Activated CD4-positive, CD25-positive, alpha-beta regulatory T cell treated with anti-CD3 and anti-CD28 coated beads, Interleukin-2, amount 50 U/mL, for 16 hours (primary cell): ENCODE measurements around the gene KIF2C.
A peak's percentile ranks its signal among the peaks of the same experiment; 100 is the strongest.

Source experiments
- DNase-seq: peaks from one replicate; pipeline ENCODE4 v3.0.0-alpha.2; 2020; ENCODE audit warnings: low read depth, low spot score

KIF2C gene

DNA sequence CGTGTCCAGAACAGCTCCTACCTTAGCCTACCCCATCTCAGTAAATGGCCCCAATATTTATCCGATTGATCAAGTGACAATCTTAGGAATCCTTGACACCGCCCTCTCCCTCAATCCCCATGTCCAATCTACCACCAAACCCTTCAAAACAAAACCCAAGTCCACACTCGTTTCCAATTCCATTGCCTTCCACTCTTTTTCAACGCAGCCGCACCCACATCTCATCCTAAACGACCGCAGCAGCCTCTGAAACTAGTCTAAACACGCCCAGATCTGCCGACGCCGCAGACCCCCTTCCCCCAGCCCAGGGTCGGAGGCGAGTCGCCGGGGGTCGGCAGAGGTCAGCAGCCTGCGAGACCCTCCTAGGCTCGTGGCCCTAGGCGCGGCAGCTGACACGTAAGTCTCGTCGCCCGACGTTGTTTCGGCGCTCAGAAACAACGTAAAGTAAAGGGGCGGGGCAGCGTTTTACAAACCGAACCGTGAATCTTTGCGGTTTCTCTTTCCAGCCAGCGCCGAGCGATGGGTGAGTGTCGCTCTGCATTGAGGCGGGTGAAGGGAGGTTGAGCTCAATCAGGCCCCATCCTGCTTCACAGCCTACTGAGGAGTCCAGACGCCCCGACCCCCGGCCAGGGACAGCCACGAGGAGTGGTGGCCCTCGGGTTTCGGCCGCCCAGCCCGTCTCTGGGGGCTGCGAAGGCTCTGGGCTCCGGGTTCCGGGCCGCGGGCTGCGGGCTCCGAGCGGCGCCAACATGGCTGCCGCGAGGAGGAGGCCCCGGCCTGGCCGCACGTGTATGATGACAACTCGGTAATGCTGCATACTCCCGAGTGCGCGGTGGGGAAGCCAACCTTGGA lies 35.7 kb downstream of the KIF2C start, which contains the start of gene RPS8:
Gene RPS8, plus strand, starts transcription at position 463 of the 852 bp plus-strand sequence. Its CDS starts 57 bp downstream, at position 520.
- peak; percentile 87 for DNase-seq

DNA sequence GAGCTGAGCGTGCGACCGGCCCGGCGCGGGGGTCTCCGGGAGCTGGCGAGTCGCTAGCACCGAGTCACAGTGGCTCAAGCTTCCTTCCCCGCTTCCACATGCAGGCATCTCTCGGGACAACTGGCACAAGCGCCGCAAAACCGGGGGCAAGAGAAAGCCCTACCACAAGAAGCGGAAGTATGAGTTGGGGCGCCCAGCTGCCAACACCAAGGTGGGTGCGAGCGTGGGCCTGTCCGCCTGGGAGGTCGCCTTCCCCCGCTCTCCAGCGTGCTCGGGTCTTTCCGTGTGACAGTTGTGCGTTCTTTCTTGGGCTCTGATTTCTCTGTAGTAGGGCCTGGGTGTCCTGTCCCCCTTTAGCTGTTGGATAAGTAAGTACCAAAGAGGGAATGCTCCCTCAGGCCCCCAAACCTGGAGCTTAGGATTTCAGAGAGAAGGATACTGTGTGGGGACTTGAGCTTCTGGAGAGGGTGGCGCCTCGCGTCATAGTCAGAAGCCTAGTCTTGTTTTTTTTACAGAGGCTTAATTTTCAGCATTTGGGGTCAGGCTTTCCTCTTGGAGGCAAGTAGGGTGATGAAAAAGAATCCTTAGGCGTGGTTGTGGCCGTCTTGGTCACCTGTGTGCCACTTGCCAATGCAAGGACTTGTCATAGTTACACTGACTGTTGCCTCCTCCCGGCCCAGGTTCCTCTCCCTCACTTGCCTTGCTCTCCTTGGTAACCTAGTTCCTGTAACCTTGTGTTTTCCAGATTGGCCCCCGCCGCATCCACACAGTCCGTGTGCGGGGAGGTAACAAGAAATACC lies 36.5 kb downstream of the KIF2C start:
- DNase-seq = no peak

DNA sequence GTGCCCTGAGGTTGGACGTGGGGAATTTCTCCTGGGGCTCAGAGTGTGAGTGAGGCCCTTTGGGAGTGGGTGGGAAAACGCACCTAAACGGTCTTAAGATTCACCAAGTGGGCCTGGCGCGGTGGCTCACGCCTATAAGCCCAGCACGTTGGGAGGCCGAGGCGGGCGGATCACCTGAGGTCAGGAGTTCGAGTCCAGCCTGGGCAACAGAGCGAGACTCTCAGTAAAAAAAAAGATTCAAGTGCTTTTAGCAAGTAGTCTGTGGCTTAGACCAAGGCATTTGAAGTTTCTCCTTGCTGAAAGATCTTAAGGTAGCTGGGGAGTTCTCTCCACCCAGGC lies 37.1 kb downstream of the KIF2C start:
- no peak for DNase-seq

DNA sequence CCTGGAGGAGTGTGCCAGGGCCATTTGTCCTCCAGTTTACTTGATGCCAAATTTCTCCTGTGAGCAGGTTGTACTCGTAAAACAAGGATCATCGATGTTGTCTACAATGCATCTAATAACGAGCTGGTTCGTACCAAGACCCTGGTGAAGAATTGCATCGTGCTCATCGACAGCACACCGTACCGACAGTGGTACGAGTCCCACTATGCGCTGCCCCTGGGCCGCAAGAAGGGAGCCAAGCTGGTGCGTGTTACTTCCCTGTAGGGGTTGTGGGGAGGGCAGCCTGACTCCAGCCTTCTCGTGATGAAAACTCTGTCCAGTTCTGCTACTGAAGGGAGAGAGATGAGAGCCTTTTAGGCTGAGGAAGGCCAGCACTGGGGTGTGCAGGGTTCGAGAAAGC lies 37.9 kb downstream of the KIF2C start:
- no peak for DNase-seq

DNA sequence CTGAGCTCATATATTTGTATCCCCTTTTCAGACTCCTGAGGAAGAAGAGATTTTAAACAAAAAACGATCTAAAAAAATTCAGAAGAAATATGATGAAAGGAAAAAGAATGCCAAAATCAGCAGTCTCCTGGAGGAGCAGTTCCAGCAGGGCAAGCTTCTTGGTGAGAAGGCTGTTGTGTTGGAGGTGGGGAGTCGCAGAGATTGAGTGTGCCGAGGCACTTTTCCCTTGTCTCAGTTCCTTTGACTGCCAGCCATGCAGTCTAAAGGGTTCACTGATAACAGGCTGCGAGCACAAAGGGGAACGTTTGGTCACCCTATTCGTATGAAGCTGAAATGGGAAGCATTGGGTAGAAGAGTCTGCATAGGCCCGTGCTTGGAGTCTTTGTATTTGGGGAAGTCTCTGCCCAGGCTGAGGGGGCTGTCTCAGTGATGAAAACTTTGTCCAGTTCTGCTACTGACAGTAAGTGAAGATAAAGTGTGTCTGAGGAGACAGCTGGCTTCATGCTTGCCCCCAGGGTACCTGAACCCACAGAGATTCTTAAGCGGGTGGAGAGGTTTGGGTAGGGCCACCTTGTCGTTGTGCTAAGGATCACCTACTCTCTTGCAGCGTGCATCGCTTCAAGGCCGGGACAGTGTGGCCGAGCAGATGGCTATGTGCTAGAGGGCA lies 38.5 kb downstream of the KIF2C start:
- no peak for DNase-seq

DNA sequence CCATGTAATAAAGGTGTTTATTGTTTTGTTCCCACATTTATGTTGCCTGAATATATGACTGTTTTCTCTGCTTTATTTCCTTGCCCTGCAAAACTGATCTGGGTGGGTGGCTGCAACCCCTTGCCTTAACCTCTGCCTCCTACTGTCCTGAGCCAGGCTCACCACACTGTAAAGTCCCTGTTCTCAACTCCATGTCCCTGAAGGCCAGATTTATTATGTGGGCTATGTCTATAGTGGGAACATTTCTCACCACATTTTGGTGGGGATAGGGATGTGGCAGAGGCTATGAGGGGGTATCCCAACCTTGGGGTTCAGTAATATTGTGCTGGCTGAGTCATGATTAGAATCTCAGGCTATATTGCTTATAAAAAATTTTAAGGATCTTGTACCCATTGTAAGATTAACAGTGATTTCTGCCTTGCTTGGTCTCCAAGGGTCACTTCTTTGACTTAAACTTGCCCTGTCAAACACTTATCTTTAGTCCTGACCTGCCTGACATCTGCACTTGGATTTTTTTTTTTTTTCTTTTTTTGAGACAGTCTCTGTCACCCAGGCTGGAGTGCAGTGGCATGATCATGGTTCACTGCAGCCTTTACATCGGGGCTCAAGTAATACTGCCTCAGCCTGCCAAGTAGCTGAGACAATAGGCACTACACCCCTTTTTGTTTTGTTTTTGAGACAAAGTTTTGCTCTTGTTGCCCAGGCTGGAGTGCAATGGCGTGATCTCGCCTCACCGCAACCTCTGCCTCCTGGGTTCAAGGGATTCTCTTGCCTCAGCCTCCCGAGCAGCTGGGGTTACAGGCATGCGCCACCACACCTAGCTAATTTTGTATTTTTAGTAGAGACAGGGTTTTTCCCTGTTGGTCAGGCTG lies 39.3 kb downstream of the KIF2C start:
- DNase-seq = no peak

DNA sequence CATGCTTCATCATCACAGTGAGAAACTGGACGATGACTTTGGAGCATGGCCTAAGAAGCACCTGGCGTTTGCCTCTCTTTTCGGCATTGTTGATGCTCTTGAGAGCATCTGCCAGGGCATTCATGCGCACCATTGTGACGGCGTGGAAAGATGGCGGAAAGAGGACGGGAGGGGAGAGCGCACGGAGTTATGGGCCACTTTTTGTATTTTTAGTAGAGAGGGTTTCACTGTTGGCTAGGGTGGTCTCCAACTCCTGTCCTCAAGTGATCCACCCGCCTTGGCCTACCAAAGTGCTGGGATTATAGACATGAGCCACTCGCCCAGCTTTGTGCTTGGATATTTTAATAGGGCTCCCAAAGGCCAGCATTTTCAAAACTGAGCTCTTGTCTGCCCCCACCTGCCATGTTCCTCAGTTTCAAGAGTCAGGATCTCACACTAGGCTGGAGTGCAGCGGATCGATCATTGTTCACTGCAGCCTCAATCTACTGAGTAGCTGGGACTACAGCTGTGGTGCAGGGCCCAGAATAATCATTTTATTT lies 41.0 kb downstream of the KIF2C start:
- no peak for DNase-seq

DNA sequence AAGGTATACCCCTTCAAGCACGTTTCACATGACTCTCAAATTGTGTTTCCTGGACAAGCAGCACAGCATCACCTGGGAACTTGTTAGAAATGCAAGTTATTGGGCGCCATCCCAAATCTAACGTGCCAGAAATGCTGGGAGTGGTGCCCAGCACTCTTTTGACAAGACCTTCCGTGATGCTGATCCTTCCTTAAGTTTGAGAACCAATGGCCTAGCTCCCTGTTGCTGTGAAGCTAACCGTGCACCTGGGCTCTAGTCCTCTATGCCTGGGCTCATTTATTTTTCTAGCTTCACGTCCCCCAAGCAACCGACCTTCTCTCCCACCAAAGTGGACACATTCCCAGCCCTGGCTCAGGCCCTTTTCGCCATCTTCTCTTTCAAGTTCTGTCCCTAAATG lies 44.1 kb downstream of the KIF2C start:
- DNase-seq = no peak

DNA sequence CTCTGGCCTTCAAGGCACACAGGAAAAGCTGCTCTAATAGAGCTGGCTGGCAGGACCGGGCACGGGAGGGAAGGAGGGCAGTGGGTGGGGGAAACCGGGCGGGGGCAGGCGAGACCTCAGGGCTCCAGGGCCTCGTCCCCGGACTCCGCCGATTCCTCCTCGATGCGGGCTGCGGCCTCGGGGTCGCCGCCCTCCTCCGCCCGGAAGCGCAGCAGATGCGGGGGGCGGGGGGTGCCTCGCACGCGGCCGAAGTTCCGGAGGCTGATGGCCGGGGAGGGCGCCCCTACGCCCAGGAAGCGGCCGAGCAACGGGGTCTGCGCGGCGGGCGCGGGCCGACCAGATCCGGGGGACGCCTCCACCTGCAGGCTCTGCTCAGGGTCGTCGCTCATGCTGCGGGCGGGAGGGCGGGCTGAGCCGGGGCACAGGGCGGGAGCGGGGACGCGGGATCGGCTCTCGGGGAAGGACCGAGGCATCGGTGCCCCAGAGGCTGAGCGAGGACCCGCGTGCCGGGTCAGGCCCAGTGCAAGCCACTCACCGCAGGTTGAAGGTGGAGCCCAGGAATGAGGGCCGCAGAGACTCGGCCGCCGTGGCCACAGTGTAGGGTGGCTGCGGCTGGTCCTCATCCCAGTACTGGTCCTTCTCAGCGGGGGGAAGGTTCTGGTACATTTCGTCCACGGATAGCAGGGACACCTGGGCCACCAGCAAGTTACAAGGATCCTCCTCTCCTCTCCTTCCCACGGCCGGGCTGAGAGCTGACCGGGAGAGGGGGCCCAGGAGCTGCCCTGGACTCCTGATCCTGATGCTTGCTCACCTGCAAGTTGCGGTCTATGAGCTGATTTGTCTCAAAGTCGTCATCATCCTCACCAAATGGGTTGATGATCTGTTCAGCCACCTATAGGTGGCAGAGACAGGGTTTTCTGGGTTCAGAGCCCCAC lies 44.7 kb downstream of the KIF2C start:
- DNase-seq = no peak

DNA sequence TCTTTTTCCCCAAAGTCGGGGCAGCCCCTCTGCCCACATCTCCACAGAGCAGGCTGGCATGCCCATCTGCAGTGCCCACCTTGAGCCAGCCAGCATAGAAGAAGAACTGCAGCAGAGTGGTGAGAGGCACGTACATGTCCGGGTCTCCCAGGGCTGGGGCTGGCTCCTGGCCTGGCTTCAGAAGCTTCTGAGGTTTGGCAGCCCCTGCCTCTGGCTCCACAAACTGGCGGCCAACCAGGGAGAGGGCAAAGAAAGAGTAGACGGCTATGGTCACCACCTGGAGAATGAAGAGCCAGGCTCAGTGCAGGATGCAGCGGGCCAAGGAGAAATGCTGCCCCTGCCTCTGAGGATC lies 45.4 kb downstream of the KIF2C start:
- DNase-seq = no peak

DNA sequence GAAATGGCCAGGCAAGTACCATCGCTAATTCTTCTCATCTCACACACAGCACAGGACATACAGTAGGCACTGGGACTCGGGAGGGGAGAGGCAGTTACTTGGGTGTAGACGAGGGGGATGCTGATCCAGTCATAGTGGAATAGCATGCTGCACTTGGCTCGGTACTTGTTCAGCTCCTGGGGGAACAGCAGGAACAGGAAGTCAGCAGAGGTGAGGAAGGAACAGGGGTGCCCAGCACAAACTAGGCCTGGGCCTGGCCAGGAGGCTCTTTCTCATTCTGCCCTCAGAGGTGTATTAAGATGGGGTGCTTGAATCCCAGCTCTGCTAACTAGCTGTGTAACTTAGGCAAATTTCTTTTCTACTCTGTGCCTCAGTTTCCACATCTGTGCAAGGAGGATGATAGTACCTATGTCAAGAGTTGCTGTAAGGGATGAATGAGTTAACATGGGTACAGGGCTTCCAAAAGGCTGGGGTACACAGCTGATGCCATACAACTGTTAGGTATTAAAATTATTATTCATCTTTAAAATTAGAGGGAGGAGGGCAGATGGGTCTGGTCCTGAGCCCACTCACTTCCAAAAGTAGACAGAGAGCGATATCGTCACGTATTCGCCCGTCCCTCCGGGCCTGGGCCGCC lies 46.0 kb downstream of the KIF2C start:
- DNase-seq = no peak

DNA sequence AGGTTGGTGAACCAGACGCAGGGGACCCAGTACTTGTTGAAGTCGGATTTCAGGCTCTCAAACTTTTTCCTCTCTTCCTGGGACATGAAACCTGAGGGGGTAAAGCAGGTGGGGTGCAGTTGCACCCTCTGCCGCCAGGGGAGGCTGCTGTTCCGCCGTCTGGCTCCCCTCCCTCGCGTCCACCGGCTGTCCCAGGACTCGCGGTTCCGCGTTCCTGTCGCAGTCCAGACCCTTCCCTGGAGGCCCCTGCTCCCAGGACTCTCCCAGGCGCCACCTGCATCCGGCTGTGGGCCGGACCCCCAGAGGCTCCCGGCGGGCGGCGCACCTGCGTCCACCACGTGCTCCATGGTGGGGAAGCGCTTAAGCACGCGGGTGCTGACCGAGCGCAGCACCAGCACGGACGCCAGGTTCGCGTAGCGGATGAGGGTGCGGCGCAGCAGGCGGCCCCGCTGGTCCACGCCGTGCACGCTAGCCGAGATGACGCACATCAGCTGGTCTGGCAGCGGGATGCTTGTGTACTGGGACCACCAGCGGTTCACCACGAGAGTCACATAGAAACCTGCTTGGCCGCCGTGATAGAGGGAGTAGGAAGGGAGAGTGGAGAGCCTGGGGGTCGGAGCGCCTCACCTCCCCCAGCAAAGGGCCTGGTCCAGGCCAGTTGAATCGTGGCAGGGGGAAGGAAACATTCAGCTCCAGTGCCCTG lies 46.7 kb downstream of the KIF2C start:
- no peak for DNase-seq

DNA sequence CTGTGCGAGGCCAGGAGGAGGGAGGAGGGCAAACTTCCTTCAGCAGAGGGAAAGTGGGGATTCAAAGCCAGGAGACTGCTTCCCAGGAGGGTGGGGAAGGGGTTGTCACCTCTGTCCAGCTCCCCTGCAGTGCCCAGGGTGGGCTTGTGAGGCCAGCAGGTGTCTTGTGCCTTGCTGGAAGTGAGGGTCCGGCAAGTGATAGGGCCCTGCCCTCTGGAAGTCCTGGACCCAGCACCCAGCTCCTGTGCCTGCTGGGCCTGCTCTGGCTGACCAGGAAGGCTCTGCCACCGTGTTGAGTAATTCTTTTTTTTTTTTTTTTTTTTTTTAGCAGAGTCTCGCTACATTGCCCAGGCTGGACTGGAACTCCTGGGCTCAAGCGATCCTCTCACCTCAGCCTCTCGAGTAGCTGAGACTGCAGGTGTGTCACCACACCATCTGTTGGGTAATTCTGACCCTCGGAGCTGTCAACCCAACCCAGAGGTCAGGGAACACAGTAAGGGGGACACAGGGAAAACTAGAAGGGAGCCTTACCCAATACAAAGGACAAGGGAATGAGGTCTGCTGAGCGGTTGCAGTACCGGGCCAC lies 47.3 kb downstream of the KIF2C start:
- no peak for DNase-seq

DNA sequence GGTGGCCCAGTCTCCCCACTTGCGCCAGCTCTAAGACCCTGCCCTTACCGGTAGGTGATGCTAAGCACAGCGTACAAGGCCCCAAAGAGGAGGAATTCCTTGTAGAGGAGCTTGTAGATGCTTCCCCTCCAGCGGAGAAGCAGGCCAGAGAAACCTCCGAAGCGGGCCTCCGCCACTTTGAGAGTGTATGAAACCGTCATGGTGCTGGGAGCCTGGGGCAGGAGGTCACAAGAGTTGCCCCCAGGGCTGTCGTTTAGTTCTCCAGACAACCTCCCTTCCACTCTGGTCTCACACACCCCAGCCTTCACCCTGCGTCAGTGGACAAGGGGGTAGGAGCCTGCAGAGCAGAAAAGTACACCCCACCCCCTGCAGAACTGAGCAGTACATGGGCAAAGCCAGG lies 47.9 kb downstream of the KIF2C start:
- no peak for DNase-seq

DNA sequence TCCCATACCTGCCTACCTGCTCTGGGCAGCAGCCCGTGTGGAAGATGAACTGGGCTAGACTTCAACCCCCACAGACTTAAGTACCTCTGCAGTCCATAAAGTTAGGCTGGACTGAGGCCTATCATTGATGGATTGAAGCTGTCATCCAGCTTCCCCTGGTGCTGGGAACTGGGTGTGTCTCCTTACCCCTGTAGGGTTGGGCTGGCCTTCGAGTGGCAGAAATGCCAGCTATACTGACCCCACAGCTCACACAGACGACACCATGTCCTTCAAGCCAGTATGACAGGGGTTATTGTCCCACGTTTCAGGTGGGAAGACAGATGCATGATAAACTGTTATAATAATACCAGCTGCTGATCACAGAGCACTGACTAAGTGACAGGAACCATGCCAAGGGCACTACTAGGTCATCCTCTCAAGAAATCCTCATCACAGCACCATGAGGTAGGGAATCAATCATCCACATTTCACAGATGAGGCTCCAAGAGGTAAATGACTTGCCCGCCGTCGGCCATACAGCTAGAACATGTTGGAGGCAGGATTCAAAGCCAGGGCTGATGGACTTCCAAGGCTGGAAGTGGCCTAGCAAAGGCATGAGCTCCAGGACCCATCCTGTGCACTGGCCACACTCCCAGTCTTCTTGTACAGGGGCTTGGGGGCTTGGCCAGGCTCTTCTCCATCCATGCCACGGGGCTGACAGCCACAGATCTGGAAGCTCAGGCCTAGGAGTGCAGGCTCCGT lies 48.7 kb downstream of the KIF2C start, which contains the start of gene BEST4:
Gene BEST4, minus strand, starts transcription at position 51 of the 741 bp plus-strand sequence. CDS start 465 bp downstream, outside the sequence.
- DNase-seq = no peak

DNA sequence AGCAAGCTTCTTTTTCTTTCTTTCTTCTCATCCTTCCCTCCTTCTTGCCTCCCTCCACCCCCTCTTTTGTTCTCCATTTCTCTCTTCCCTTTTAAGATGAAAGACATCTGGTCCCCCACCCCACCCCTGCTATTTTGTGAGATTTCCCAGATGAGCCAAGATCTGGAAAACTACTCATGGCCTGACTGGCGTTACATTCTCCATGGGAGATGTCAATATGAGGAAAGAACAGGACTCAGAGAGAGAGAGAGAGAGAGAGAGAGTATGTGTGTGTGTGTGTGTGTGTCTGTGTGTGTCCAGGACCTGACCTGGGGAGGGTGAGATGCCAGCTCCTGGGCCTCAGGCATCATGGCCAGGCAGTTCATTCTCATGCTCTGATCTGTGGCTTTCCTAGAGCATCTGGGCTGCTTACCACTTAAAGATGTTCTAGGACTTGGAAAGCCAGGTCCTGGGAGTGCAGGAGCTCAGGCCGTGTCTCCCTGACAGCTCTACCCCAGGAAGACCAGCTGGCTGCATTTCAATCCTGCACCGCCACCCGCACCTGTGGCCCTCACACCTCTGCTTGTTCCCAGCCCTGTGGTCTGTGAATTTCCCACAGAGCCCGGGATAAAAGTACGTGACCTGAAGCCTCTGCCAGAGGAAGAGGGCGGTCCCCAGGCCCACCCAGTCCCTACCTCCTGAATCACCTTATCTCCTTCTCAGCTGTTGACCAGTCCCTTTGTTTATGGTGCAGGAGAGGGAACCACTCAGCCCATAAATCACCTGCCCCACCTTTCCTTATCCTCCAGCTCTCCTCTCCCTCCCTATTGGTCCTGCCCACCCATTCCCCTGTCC lies 51.5 kb downstream of the KIF2C start:
- no peak for DNase-seq
